Measurements from ENCODE around the gene HGF. TPM values are rescaled to one million over a fixed set of nuclear protein-coding genes. Genes with fewer than 3 reads are reported as not detected.

Gene HGF
- total and polyA plus RNA-seq, 7 experiments from 2014 or later, result 1.4 to 4.3 TPM; not detected in 5

DNA sequence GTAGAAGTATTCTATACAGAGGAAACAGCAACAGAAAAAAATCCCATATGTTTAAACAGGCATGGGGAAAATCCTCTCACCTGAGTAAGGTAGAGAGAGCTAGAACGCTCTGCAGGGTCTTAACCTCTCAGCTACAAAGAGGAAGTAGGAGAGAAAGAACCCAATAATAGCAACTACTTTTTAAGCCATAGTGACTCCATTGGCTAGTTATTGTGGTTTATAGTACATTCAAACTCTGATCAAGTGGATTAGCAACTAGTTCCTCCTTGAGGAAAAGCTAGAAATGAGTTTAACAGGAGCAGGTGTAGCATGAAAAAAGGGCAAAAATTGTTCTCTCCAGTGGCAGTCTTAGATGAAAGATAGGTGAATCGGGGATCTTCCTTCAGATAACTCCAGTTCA is 89.7 kb downstream of the HGF start:
- POLR2A ChIA-PET, result no interaction called here
- no peak overlapping the region for H3K27ac ChIP-seq (ENCODE audit: low read depth, low read length)
- no peaks in the 10 kb centered on the region for H3K4me1 ChIP-seq (ENCODE audit: control insufficient read depth in 2 of 2, insufficient read depth in 2 of 2, low read length in 2 of 2)
- Mint-ChIP-seq H3K27me3 (no peaks in the 10 kb centered on the region), H3K27ac (no peak overlapping the region), H3K36me3 (no peaks in the 10 kb centered on the region), H3K4me3 (no peak overlapping the region), H3K4me1 (no peaks in the 10 kb centered on the region), H3K9me3 (peaks cover 0 to 11% (median under 1%) of the 10 kb centered on the region in 11 donors)
- no peaks in the 10 kb centered on the region for H3K9me3 ChIP-seq (ENCODE audit: control insufficient read depth in 2 of 3, low read length in 3 of 3)
- H3K36me3 ChIP-seq (ENCODE audit: control insufficient read depth in 2 of 3, insufficient read depth in 3 of 3, low read length in 3 of 3), result no peaks in the 10 kb centered on the region
- H3K27me3 ChIP-seq (ENCODE audit: control insufficient read depth in 2 of 2, insufficient read depth in 2 of 2, low read length in 2 of 2), result no peaks in the 10 kb centered on the region
- intact Hi-C loops (cut with micrococcal nuclease), result no loop called here
- ATAC-seq (no peak), DNase-seq (no peak)
- CTCF ChIA-PET, result no interaction called here
- H3K4me3 ChIP-seq (ENCODE audit: low read length), result no peak overlapping the region

DNA sequence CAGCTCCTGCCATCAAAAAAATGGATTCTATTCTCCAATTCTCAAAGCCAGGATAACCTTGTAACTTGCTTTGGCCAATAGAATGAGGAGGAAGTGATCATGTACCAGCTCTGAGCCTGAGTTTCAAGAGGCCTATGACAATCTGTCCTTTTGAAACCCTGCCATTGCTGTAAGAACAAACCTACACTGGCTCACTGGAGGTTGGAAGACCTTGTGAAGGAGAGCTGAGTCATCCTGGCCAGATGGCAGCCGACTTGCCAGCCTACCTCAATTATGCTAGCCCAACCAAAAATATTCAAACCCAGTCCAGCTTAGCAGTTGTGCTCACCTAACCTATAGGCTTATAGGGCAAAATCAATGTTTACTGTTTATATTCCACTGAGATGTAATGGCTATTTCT is 93.0 kb downstream of the HGF start:
- intact Hi-C loops (cut with micrococcal nuclease), result no loop called here
- POLR2A ChIA-PET, result no interaction called here

DNA sequence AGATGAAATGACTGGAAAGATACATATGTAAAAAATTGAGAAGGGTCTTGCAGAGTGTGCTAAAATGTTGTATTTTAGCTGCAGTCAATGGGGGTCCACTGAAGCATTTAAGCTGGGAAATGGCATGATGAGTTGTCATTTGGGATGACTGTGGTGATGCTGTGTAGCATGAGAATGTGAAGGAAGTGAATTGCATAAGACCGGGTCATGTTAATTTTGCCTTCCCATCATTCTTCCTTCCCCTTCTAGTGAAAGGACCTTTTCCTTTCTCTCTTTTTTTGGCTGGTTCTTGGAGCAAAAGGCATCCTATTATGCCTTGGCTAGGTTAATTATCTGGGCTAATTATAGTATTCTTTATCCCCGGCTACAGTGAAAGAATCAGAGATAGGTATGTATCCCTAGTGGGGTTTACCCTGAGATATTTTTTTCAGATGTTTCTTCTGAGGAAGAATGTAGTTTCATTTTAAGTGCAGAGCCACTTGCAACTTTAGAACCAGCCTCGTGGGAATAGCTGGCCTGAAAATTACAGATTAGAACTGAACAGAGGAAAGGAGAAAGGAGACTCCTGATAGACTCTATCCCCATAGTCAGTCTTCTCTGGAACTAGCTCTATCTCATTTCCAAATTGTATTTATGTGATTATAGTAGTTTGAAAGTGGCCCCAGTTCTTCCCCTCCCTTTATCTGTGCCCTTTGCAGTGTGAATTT is 93.6 kb downstream of the HGF start:
- DNase-seq, result no peak
- H3K27ac Mint-ChIP-seq, result no peak overlapping the region
- ChIA-PET POLR2A (no interaction called here), CTCF (no interaction called here)
- no peak overlapping the region for H3K4me3 Mint-ChIP-seq
- Histone ChIP-seq H3K4me3 (ENCODE audit: low read length) (no peak overlapping the region), H3K27me3 (ENCODE audit: control insufficient read depth in 2 of 2, insufficient read depth in 2 of 2, low read length in 2 of 2) (no peaks in the 10 kb centered on the region), H3K4me1 (ENCODE audit: control insufficient read depth in 2 of 2, insufficient read depth in 2 of 2, low read length in 2 of 2) (no peaks in the 10 kb centered on the region), H3K27ac (ENCODE audit: low read depth, low read length) (no peak overlapping the region), H3K36me3 (ENCODE audit: control insufficient read depth in 2 of 3, insufficient read depth in 3 of 3, low read length in 3 of 3) (no peaks in the 10 kb centered on the region), H3K9me3 (ENCODE audit: control insufficient read depth in 2 of 3, low read length in 3 of 3) (peaks cover 0 to 3% (median 0%) of the 10 kb centered on the region in 3 experiments)
- H3K27me3 Mint-ChIP-seq, result no peaks in the 10 kb centered on the region
- intact Hi-C loops (cut with micrococcal nuclease), result no loop called here
- H3K36me3 Mint-ChIP-seq, result no peaks in the 10 kb centered on the region
- no peaks in the 10 kb centered on the region for H3K4me1 Mint-ChIP-seq
- ATAC-seq, result no peak
- H3K9me3 Mint-ChIP-seq, result peaks cover 0 to 6% (median 0%) of the 10 kb centered on the region in 11 donors

More for the DNA sequence above, 93.0 kb downstream of the HGF start:
- Mint-ChIP-seq H3K27me3 (no peaks in the 10 kb centered on the region), H3K4me3 (no peak overlapping the region), H3K27ac (no peak overlapping the region), H3K36me3 (no peaks in the 10 kb centered on the region), H3K4me1 (no peaks in the 10 kb centered on the region), H3K9me3 (peaks cover 0 to 8% (median 0%) of the 10 kb centered on the region in 11 donors)
- ATAC-seq (no peak), DNase-seq (no peak)
- no peaks in the 10 kb centered on the region for H3K4me1 ChIP-seq (ENCODE audit: control insufficient read depth in 2 of 2, insufficient read depth in 2 of 2, low read length in 2 of 2)
- no peak overlapping the region for H3K4me3 ChIP-seq (ENCODE audit: low read length)
- no peak overlapping the region for H3K27ac ChIP-seq (ENCODE audit: low read depth, low read length)
- H3K36me3 ChIP-seq (ENCODE audit: control insufficient read depth in 2 of 3, insufficient read depth in 3 of 3, low read length in 3 of 3), result no peaks in the 10 kb centered on the region
- peaks cover 0 to 3% (median 0%) of the 10 kb centered on the region in 3 experiments for H3K9me3 ChIP-seq (ENCODE audit: control insufficient read depth in 2 of 3, low read length in 3 of 3)
- no peaks in the 10 kb centered on the region for H3K27me3 ChIP-seq (ENCODE audit: control insufficient read depth in 2 of 2, insufficient read depth in 2 of 2, low read length in 2 of 2)
- CTCF ChIA-PET, result no interaction called here

DNA sequence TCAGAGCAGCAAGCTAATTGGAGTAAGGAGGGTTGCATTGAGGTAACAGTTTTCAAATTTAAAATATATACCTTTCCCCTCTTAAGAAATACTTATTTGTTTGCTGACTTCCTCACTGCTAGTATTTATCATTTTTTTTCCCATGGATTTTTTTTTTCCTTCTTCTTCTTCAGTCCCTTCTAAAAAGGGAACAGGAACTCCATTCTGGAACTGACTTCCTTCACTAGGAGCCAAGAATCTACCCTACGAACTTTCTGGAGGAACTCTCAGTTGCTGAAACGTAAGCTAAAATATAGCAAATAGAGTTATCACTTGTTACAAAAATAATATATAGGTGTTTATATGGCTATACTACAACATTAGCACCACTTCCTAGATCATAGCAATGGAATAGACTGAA is 95.4 kb downstream of the HGF start:
- Histone ChIP-seq H3K36me3 (ENCODE audit: control insufficient read depth in 2 of 3, insufficient read depth in 3 of 3, low read length in 3 of 3) (no peaks in the 10 kb centered on the region), H3K27ac (ENCODE audit: low read depth, low read length) (no peak overlapping the region), H3K4me3 (ENCODE audit: low read length) (no peak overlapping the region), H3K9me3 (ENCODE audit: control insufficient read depth in 2 of 3, low read length in 3 of 3) (peaks cover 0 to 3% (median 0%) of the 10 kb centered on the region in 3 experiments), H3K4me1 (ENCODE audit: control insufficient read depth in 2 of 2, insufficient read depth in 2 of 2, low read length in 2 of 2) (no peaks in the 10 kb centered on the region), H3K27me3 (ENCODE audit: control insufficient read depth in 2 of 2, insufficient read depth in 2 of 2, low read length in 2 of 2) (no peaks in the 10 kb centered on the region)
- DNase-seq (no peak), ATAC-seq (no peak)
- Mint-ChIP-seq H3K4me1 (no peaks in the 10 kb centered on the region), H3K27ac (no peak overlapping the region), H3K27me3 (no peaks in the 10 kb centered on the region), H3K4me3 (no peak overlapping the region), H3K9me3 (peaks cover 0 to 8% (median 0%) of the 10 kb centered on the region in 11 donors), H3K36me3 (no peaks in the 10 kb centered on the region)
- CTCF ChIA-PET, result no interaction called here
- intact Hi-C loops (cut with micrococcal nuclease), result no loop called here
- POLR2A ChIA-PET, result no interaction called here

DNA sequence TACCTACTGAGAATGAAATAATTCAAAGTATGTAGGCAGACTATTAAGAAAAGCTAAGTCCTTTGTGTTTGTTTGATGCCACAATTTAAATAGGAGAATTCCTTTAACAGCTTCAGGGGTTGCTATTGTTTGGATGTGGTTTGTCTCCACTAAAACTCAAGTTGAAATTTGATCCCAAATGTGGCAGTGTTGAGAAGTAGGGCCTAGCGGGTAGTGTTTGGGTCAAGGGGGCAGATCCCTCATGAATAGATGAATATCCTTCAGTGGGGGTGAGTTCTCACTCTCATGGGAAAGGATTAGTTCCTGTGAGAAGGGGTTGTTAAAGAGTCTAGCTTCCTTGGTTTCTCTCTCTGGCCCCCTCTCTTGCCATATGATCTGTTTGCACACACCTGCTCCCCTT is 97.0 kb downstream of the HGF start:
- ATAC-seq (no peak), DNase-seq (no peak)
- Histone ChIP-seq H3K36me3 (ENCODE audit: control insufficient read depth in 2 of 3, insufficient read depth in 3 of 3, low read length in 3 of 3) (no peaks in the 10 kb centered on the region), H3K4me3 (ENCODE audit: low read length) (no peak overlapping the region), H3K9me3 (ENCODE audit: control insufficient read depth in 2 of 3, low read length in 3 of 3) (peaks cover 0 to 3% (median 0%) of the 10 kb centered on the region in 3 experiments), H3K27me3 (ENCODE audit: control insufficient read depth in 2 of 2, insufficient read depth in 2 of 2, low read length in 2 of 2) (no peaks in the 10 kb centered on the region), H3K27ac (ENCODE audit: low read depth, low read length) (no peak overlapping the region), H3K4me1 (ENCODE audit: control insufficient read depth in 2 of 2, insufficient read depth in 2 of 2, low read length in 2 of 2) (no peaks in the 10 kb centered on the region)
- H3K9me3 Mint-ChIP-seq, result peaks cover 0 to 10% (median 0%) of the 10 kb centered on the region in 11 donors
- intact Hi-C loops (cut with micrococcal nuclease), result no loop called here
- POLR2A ChIA-PET, result no interaction called here
- H3K27ac Mint-ChIP-seq, result no peak overlapping the region
- no peaks in the 10 kb centered on the region for H3K4me1 Mint-ChIP-seq
- no peak overlapping the region for H3K4me3 Mint-ChIP-seq
- CTCF ChIA-PET, result no interaction called here
- no peaks in the 10 kb centered on the region for H3K36me3 Mint-ChIP-seq
- no peaks in the 10 kb centered on the region for H3K27me3 Mint-ChIP-seq

DNA sequence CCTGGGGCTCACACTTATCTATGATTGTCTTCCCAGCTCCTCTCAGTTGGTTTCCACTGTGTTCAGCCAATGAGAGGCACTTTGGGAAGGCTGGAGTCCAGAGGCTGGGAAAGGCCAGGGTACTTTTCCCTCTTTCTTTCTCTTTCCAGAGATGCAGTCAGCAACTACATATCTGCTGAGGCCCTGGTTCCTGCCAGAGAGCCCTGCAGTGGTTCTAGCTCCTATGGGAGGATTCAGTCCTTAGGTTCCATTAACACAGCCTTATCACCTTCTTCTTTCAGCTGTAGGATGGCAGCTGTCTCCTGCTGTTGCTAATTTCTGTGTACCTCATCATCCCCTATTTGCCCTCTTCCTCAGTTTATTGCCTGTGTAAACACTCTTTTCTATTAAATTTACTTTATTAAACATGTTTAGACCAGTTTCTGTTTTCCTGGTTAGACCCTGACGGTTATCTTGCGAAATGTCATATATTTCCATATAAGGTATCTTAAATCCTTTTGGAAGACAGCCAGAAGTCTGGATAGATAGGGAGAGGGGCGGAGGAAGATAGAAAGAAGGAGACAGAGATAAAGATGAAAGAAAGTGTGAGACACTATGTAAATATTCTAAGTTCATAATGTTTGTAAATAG is 100.3 kb downstream of the HGF start:
- Histone ChIP-seq H3K9me3 (ENCODE audit: control insufficient read depth in 2 of 3, low read length in 3 of 3) (peaks cover 0 to 3% (median 0%) of the 10 kb centered on the region in 3 experiments), H3K27ac (ENCODE audit: low read depth, low read length) (no peak overlapping the region), H3K27me3 (ENCODE audit: control insufficient read depth in 2 of 2, insufficient read depth in 2 of 2, low read length in 2 of 2) (no peaks in the 10 kb centered on the region), H3K36me3 (ENCODE audit: control insufficient read depth in 2 of 3, insufficient read depth in 3 of 3, low read length in 3 of 3) (no peaks in the 10 kb centered on the region), H3K4me1 (ENCODE audit: control insufficient read depth in 2 of 2, insufficient read depth in 2 of 2, low read length in 2 of 2) (no peaks in the 10 kb centered on the region), H3K4me3 (ENCODE audit: low read length) (no peak overlapping the region)
- no peak for DNase-seq
- no peaks in the 10 kb centered on the region for H3K27me3 Mint-ChIP-seq
- H3K9me3 Mint-ChIP-seq, result peaks cover 0 to 8% (median 0%) of the 10 kb centered on the region in 11 donors
- intact Hi-C loops (cut with micrococcal nuclease), result no loop called here
- no peak overlapping the region for H3K27ac Mint-ChIP-seq
- H3K4me1 Mint-ChIP-seq, result no peaks in the 10 kb centered on the region
- H3K4me3 Mint-ChIP-seq, result no peak overlapping the region
- ChIA-PET POLR2A (no interaction called here), CTCF (no interaction called here)
- no peaks in the 10 kb centered on the region for H3K36me3 Mint-ChIP-seq
- ATAC-seq, result no peak

DNA sequence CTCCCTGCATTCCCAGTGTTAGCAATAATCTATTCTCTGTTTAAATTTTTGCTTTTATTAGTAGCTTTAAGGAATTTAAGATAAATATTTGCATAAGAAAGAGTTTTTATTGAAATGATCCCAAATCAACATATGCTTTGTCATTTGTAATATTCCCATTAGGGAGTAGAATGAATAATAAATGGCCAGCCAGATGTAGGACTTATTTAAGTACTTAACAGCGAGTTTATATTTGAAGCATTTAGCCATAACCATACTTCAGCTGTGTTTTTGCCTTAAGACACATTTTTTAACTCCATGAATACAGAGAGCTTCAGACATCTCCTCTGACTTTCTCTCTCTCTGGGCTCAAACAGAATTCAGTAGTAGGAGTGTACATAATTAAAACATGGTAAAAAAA is 103.6 kb downstream of the HGF start:
- H3K4me1 ChIP-seq (ENCODE audit: control insufficient read depth in 2 of 2, insufficient read depth in 2 of 2, low read length in 2 of 2), result no peaks in the 10 kb centered on the region
- ATAC-seq (no peak), DNase-seq (no peak)
- Mint-ChIP-seq H3K4me3 (no peak overlapping the region), H3K27me3 (no peaks in the 10 kb centered on the region), H3K9me3 (peaks cover 0 to 14% (median 1%) of the 10 kb centered on the region in 11 donors), H3K4me1 (no peaks in the 10 kb centered on the region), H3K27ac (no peak overlapping the region), H3K36me3 (no peaks in the 10 kb centered on the region)
- H3K4me3 ChIP-seq (ENCODE audit: low read length), result no peak overlapping the region
- no peak overlapping the region for H3K27ac ChIP-seq (ENCODE audit: low read depth, low read length)
- H3K36me3 ChIP-seq (ENCODE audit: control insufficient read depth in 2 of 3, insufficient read depth in 3 of 3, low read length in 3 of 3), result no peaks in the 10 kb centered on the region
- ChIA-PET CTCF (no interaction called here), POLR2A (no interaction called here)
- intact Hi-C loops (cut with micrococcal nuclease), result no loop called here
- H3K27me3 ChIP-seq (ENCODE audit: control insufficient read depth in 2 of 2, insufficient read depth in 2 of 2, low read length in 2 of 2), result no peaks in the 10 kb centered on the region
- no peaks in the 10 kb centered on the region for H3K9me3 ChIP-seq (ENCODE audit: control insufficient read depth in 2 of 3, low read length in 3 of 3)

All from naive thymus-derived CD4-positive, alpha-beta T cell (primary cell).